Loucy (cell line): ENCODE data around the gene TMEM39A.

Source experiments
- H2AFZ ChIP-seq: fragments of 200-600 bp; sonication (generic); 2 replicates; pipeline ENCODE4 v1.6.0; 2016; ENCODE audit warnings: antibody characterized with exemption, mild to moderate bottlenecking, low read length, moderate library complexity
- H3F3A ChIP-seq: fragments of 200-600 bp; 2 replicates; pipeline ENCODE4 v1.6.0; 2016; ENCODE audit warnings: antibody characterized with exemption, low read depth, mild to moderate bottlenecking
- H3K27me3 ChIP-seq: fragments of 200-600 bp; sonication (generic); 2 replicates; pipeline ENCODE4 v1.6.1; 2014; ENCODE audit warnings: low read length, mild to moderate bottlenecking; ENCODE audit not compliant: insufficient read depth, poor library complexity, severe bottlenecking
- H3K36me3 ChIP-seq: fragments of 200-600 bp; sonication (generic); 2 replicates; pipeline ENCODE4 v1.6.1; 2016; ENCODE audit warnings: low read length; ENCODE audit not compliant: insufficient read depth
- H3K4me1 ChIP-seq: fragments of 200-600 bp; sonication (generic); 2 replicates; pipeline ENCODE4 v1.5.1; 2014; ENCODE audit warnings: low read length, mild to moderate bottlenecking; ENCODE audit not compliant: insufficient read depth, poor library complexity, severe bottlenecking
- H3K4me2 ChIP-seq: fragments of 200-600 bp; sonication (generic); 2 replicates; pipeline ENCODE4 v1.6.0; 2014; ENCODE audit warnings: antibody characterized with exemption, low read length, low read depth, mild to moderate bottlenecking; ENCODE audit not compliant: poor library complexity, severe bottlenecking
- H3K4me3 ChIP-seq: fragments of 200-600 bp; sonication (generic); 2 replicates; pipeline ENCODE4 v1.5.1; 2014; ENCODE audit warnings: low read length, mild to moderate bottlenecking, mixed read lengths; ENCODE audit not compliant: poor library complexity, severe bottlenecking
- H3K79me2 ChIP-seq: fragments of 200-600 bp; sonication (generic); 2 replicates; pipeline ENCODE4 v1.6.1; 2014; ENCODE audit warnings: low read length; ENCODE audit not compliant: insufficient read depth
- H3K9ac ChIP-seq: fragments of 200-600 bp; sonication (generic); 2 replicates; pipeline ENCODE4 v1.6.0; 2014; ENCODE audit warnings: mild to moderate bottlenecking, low read depth, low read length, moderate library complexity; ENCODE audit not compliant: poor library complexity, severe bottlenecking
- H3K9me2 ChIP-seq: fragments of 200-600 bp; sonication (generic); replicated peaks from 2 replicates; pipeline ENCODE4 v1.6.1; 2016; ENCODE audit warnings: low read depth, low read length, mixed read lengths
- H3K9me3 ChIP-seq: fragments of 200-600 bp; sonication (generic); 2 replicates; pipeline ENCODE4 v1.6.1; 2014; ENCODE audit warnings: mild to moderate bottlenecking, antibody characterized with exemption, low read length, low read depth; ENCODE audit not compliant: insufficient read depth
- H4K20me1 ChIP-seq: fragments of 200-600 bp; sonication (generic); 2 replicates; pipeline ENCODE4 v1.6.0; 2014; ENCODE audit warnings: antibody characterized with exemption, low read length, mild to moderate bottlenecking; ENCODE audit not compliant: insufficient read depth, poor library complexity, severe bottlenecking
- CTCF ChIP-seq: fragments of 200-600 bp; sonication (generic); conservative IDR thresholded peaks from 2 replicates; pipeline ENCODE4 v1.5.1; 2014; ENCODE audit warnings: mild to moderate bottlenecking, antibody characterized with exemption, low read length
- EZH2phosphoT487 ChIP-seq: fragments of 200-600 bp; IDR thresholded peaks from 2 replicates; pipeline ENCODE4 v1.6.1; 2018; ENCODE audit warnings: antibody characterized with exemption, mild to moderate bottlenecking, moderate library complexity, borderline replicate concordance

Gene TMEM39A

DNA sequence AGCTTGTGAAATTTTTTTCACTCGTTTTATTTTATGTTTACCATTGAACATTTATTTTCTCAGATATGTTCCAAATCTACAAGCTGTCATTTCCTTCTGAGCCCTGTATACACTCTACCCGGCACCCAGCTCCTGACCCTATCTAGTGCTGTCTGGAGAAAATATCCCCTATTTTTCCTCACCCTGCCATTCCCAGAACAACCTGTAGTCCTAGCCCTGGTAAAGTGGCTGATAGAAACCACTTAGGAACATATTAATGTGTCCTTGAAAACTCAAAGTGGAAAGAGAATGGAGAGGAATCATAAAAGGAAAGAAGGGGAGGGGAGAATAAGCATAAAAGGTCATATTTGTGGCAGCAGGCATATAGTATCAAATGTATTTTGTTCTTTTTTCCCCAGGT, 26.7 kb upstream of the TMEM39A start:
- H3K36me3 ChIP-seq: peaks cover 33% of the 10 kb centered on the region; the same call in 1 of the 2 replicates
- TF ChIP-seq CTCF: no peak
- TF ChIP-seq EZH2phosphoT487: no peak
- H3K9me2 ChIP-seq: no peaks in the 10 kb centered on the region
- no peaks in the 10 kb centered on the region for H3K9me3 ChIP-seq
- H3K4me2 ChIP-seq: no peak overlapping the region
- no peaks in the 10 kb centered on the region for H3K79me2 ChIP-seq
- H2AFZ ChIP-seq: no peak overlapping the region
- H3K27me3 ChIP-seq: no peaks in the 10 kb centered on the region
- no peaks in the 10 kb centered on the region for H3K4me1 ChIP-seq
- no peaks in the 10 kb centered on the region for H3F3A ChIP-seq
- H3K4me3 ChIP-seq: no peak overlapping the region
- no peaks in the 10 kb centered on the region for H4K20me1 ChIP-seq
- H3K9ac ChIP-seq: no peak overlapping the region

DNA sequence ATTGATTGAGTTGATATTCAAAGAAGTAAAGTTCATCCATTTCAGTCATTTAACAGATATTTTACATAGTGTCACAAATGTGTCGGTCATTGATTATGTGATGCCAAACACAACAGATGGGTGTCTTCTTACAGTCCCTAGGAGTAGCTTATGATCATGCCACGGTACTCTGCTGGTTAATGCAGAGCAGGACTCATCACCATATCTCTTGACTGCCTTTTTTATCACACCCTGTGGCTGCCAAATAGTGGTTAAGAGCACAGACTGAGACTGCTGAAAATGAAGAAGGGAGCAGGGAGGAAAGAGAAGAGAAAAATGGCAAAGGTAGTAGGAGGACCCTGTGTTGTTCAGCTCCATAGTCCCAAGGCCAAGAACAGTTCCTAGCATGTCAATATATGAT, 22.1 kb upstream of the TMEM39A start:
- Histone ChIP-seq H3K4me2 (no peak overlapping the region), H3K36me3 (peaks cover 35% of the 10 kb centered on the region; the same call in 1 of the 2 replicates), H3K4me1 (no peaks in the 10 kb centered on the region), H3K9me2 (no peaks in the 10 kb centered on the region), H3K4me3 (no peak overlapping the region), H3K9ac (no peak overlapping the region), H3K79me2 (no peaks in the 10 kb centered on the region), H3F3A (no peaks in the 10 kb centered on the region), H2AFZ (no peak overlapping the region), H4K20me1 (no peaks in the 10 kb centered on the region), H3K9me3 (no peaks in the 10 kb centered on the region), H3K27me3 (no peaks in the 10 kb centered on the region)
- TF ChIP-seq CTCF (no peak), EZH2phosphoT487 (no peak)

DNA sequence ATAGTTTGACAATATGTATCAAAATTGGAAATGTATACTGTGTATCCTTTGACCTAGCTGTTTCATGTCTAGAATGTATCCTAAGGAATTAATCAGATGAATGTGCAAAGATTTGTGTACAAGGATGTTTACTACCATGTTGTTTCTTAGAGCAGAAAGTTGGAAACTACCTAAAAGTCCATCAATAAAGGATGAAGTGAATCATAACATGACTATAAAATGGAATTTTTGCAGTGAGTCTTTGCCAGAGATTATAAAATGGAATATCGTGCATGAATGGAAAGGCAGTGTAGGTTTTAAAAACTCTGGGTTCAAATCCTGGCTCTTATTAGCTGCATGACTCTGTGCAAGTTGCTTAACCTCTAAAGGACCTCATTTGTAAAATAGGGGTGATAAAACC, 19.7 kb upstream of the TMEM39A start:
- Histone ChIP-seq H3K4me3 (no peak overlapping the region), H2AFZ (no peak overlapping the region), H4K20me1 (no peaks in the 10 kb centered on the region), H3K27me3 (no peaks in the 10 kb centered on the region), H3K4me1 (no peaks in the 10 kb centered on the region), H3K36me3 (peaks cover 35% of the 10 kb centered on the region; the same call in 1 of the 2 replicates), H3K9ac (no peak overlapping the region), H3K4me2 (no peak overlapping the region), H3K79me2 (no peaks in the 10 kb centered on the region), H3K9me3 (no peaks in the 10 kb centered on the region), H3K9me2 (no peaks in the 10 kb centered on the region), H3F3A (no peaks in the 10 kb centered on the region)
- TF ChIP-seq EZH2phosphoT487: no peak
- no peak for TF ChIP-seq CTCF
